HG02840 (cell line): ENCODE measurements around the gene ELF1.
"Not testable (repeated sequence)": the region's sequence is repeated elsewhere in the genome, so short reads cannot be mapped to it uniquely, and the experiment has no call there.

Source experiments
- ATAC-seq: cut with Tn5 transposase; IDR thresholded peaks from one replicate; pipeline ENCODE4 v1.9.1; 2021; ENCODE audit warnings: mild to moderate bottlenecking, moderate library complexity, moderate number of reproducible peaks; ENCODE audit not compliant: unreplicated experiment, low FRiP score

Gene ELF1

DNA sequence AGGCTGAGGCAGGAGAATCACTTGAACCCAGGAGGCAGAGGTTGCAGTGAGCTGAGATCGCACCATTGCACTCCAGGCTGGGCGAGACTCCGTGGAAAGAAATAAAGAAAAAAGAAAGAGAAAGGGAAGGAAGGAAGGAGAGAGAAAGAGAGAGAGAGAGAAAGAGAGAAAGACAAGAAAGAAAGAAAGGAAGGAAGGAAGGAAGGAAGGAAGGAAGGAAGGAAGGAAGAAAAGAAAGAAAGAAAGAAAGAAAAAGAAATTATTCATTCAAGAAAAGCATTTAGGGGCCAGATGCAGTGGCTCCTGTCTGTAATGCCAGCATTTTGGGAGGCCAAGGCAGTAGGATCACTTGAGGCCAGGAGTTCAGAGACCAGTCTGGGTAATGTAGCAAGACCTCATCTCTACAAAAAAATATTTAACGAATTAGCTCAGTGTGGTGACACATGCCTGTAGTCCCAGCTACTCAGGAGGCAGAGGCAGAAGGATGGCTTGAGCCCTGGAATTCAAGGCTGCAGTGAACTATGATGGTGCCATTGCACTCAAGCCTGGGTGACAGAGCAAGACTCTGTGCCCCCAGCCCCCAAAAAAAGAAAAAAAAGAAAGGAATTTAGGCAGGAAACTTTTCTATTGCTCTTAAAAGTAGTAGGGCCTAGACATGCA is 109.4 kb downstream of the ELF1 start:
- ATAC-seq = not testable (repeated sequence)

GRCh38 chr13:40908546-40908945 is 110.6 kb downstream of the ELF1 start:
- no peak for ATAC-seq

- not testable (repeated sequence) for ATAC-seq
Observed at GRCh38 chr13:40901032-40901431, 118.1 kb downstream of the ELF1 start.

DNA sequence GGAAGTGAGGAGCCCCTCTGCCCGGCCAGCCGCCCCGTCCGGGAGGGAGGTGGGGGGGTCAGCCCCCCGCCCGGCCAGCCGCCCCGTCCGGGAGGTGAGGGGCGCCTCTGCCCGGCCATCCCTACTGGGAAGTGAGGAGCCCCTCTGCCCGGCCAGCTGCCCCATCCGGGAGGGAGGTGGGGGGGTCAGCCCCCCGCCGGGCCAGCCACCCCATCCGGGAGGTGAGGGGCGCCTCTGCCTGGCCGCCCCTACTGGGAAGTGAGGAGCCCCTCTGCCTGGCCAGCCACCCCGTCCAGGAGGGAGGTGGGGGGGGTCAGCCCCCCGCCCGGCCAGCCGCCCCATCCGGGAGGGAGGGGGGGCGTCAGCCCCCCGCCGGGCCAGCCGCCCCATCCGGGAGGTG is 118.5 kb downstream of the ELF1 start:
- ATAC-seq = not testable (repeated sequence)

- no peak for ATAC-seq
Observed at GRCh38 chr13:40897053-40897452, 122.1 kb downstream of the ELF1 start.

DNA sequence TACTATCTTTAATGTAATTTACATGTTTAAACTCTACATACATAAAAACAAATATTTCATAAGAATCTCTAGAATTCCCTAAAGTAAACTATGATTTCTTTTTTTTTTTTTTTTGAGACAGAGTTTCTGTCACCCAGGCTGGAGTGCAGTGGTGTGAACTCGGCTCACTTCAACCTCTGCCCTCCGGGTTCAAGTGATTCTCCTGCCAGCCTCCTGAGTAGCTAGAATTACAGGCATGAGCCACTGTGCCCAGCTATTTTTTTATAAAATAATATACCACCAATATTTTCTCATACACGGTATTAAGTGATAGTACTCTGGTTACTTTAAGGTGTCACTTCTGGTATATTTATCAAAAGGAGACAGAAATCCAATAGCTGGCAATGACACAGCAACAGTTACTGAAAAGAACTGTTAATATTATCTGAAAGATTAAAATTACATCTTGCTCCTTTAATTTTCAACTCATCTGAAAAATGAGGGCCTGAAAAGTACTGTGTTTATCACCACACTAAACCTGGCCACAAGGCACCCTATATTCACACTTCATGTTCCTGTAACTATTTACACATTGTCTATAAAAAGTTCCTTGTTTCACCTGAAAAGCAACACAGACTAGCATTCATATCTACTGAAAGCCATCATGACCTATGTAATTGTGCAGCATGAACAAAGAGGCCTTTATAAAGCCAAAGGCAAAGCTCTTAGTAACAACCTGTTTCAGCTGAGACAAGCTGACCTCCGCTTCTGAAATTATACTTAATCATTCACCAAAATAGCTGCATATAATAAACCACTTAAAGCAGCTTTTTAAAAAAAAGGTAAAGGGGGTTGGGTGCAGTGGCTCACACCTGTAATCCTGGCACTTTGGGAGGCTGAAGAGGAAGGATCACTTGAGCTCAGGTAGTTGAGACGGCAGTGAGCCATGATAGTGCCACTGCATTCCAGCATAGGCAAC is 123.6 kb downstream of the ELF1 start:
- ATAC-seq = no peak

DNA sequence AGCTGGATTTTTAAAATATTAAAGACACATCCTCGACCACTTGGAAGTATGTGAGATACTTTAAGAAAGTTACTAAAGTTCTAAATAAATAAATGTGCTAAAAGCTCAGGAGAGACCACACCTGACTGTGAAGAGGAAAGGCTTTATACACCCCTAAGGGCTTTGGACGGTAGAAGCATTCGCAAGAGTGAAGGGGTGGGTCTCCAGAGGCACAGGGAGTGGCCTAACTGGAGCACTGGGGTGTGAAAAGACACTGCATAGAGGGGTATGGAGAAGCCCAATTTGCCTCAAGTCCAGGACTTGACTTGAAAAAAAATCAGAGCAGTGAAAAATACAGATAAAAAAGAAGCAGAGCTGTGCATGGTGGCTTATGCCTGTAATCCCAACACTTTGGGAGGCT is 125.5 kb downstream of the ELF1 start:
- not testable (repeated sequence) for ATAC-seq

- no peak for ATAC-seq
Observed at GRCh38 chr13:40886017-40886416, 133.1 kb downstream of the ELF1 start.

DNA sequence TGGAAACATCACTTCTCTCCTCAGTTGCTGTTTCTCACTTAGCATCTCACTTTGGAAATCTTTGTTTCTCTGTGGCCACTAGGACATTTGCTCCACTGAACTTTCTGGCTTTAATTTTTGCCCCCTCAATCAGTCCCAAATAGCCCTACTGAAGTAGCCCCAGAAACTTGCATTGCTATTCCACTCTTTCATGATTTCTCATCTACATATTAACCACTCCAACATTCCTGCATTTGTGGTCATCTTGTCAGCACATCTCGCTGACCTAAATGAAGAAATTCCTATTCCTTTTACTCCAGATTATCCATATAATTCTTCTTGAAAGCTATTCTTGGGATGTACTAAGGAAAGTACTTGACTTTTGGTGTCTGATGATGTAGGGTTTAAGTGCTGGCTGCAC is 134.9 kb downstream of the ELF1 start:
- not testable (repeated sequence) for ATAC-seq
